ENCODE measurements around the gene KIAA1958.

Gene KIAA1958, protein sequence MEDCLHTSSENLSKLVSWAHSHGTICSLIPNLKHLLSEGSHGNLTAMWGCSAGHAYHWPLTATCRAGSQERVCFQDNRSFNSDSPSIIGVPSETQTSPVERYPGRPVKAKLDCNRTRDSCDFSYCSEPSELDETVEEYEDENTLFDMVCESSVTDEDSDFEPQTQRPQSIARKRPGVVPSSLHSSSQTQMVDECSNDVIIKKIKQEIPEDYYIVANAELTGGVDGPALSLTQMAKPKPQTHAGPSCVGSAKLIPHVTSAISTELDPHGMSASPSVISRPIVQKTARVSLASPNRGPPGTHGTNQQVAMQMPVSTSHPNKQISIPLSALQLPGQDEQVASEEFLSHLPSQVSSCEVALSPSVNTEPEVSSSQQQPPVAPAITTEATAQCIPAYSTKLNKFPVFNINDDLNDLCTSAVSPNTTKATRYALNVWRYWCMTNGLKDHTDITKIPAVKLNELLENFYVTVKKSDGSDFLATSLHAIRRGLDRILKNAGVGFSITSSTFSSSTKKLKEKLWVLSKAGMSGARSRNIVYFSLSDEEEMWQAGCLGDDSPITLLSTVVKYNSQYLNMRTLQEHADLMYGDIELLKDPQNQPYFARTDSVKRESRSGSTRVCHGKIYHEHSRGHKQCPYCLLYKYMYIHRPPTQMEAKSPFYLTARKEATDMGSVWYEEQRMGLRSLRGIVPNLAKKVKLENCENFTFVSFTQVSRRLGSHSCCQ

DNA sequence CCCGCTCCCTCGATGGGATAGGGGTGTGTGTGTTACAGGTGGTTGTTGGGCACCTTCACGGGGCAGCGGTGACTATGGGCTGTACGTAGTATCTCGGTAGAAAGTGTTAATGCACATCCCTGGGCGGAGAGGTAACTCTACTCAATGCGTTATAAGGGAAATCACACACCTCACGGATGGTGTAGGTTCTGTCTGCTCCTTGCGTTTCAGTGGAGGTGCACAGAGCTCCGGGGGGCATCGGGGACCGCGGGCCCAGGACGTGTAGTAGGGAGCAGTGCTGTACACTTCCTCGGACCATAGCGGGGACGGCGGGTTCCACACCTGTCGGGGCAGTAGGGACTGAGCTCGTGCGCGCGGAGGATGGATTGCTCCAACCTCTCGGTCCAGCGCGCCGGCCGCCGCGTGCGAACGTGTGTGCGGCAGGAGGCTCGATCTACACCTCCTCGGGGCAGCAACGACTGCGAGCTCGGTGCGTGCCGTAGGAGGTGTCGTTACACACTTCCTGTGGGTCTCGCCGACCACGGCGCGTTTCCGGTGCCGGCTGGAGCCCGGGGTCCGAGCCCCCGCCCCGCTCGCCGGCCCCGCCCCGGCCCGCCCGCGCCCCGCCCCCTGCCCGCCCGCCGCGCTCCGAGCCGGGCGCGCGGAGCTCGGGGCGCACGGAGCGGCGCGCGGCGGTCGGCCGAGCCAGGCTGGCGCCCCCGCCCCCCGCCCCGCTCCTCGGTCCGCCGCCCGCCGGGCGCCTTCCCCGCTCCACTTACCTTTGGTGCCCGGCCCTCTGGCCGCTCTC is at the start of gene KIAA1958:
Gene KIAA1958 (plus strand): TSS at position 607 of the 787 bp plus-strand sequence. CDS start 87,254 bp downstream, outside the sequence.
- peak; percentile 93 for DNase-seq

DNA sequence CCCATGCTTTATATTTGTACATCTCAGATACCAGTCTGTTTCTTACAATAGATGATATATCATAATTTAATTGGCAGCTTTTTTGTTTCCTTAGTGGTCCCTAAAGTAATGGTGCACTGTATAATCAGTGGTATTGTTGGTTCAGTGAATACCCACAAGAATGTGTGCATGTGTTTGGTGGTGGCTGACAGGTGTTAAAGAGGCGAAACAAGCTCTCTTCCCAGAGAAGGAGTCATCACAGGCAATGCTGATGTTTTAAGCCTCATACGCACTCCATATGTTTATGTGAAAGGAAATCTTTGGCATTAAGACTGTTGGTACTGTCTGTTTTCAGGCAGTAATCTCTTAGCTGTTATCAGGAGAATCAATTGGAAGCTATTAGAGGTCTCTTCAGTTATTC is 49.2 kb upstream of the KIAA1958 start:
- no peak for DNase-seq

DNA sequence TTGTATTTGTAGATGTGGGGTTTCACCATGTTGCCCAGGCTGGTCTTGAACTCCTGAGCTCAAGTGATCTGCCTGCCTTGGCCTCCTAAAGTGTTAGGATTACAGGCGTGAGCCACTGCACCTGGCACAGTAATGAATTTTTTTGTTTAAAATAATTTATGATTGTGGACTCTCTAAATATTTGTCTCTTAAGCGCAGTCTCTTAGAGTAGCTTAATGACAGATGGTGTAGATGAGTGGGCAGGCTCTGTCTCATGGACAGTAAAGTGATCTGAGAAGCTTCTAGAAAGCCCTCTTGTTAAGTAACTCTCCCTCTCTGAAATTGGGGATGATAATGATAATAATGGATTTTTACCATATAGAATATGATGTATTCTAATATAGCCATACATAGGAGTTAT is 47.5 kb upstream of the KIAA1958 start:
- no peak for DNase-seq

DNA sequence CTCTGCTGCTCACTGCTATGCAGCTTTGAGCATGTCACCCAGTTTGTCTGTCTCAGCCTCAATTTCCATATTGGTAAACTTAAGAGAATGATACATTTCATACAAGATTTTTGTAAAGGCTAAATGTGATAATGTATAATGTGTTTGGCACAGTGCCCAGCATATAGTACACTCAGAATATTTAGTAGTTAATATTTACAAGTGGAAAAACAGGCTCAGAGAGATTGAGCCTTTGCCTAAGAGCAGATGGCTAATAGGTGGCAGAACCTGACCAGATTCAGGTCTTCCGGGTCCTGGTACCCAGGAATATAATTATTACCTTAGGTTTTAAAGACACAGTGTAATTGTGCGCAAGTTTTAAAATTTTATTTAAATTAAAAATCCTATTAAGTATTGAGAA is 46.8 kb upstream of the KIAA1958 start:
- DNase-seq: no peak

DNA sequence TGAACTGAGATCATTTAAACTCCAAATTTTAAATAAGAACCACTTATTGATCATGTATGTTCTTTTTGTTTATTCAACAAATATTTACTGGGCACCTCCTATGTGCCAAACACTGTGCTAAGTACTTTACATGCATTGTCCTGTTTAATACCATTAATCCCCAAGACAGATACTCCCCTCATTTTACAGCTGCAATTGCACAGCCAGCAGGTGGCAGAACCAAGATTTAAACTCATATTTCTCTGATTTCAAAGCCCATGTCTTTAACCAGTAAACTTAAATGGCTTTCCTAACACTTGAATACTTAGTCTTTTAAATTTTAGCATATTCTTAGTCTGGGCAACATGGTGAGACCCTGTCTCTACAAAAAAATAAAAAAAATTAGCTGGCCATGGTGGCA is 43.4 kb upstream of the KIAA1958 start:
- no peak for DNase-seq

DNA sequence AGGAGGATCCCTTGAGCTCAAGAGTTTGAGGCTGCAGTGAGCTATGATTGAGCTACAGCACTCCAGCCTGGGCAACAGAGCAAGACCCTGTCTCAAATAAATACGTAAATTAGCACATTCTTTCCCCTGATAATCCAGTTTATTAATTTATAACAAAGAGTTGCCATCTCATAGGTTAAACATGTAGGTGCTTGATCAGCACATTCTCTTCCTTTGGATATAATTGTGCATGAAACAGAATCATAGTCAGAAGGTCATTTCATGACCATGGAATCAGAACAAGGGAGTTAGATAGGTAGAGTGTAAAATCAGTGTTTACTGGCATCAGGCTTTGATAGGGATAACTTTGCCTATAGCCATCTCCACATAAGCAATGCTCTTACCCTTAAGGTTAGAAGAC is 43.0 kb upstream of the KIAA1958 start:
- DNase-seq: no peak

DNA sequence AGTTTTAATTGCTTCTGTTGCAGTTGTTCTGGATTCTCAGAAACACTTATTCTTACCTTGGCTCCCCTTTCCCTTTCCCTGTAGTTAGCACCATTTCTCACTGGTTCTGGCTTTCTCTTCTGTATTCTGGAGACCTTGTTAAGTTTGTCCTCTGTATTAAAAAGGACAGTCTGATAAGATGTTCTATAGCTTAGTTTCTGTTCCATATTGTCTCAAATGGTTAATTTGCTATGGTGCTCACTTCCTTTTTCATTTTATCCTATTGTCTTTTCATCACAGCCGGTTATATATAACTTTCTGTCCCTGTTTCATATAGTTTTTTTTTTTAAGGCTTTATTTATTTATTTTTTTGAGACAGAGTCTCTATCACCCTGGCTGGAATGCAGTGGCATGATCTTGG is 41.4 kb upstream of the KIAA1958 start:
- DNase-seq: no peak

DNA sequence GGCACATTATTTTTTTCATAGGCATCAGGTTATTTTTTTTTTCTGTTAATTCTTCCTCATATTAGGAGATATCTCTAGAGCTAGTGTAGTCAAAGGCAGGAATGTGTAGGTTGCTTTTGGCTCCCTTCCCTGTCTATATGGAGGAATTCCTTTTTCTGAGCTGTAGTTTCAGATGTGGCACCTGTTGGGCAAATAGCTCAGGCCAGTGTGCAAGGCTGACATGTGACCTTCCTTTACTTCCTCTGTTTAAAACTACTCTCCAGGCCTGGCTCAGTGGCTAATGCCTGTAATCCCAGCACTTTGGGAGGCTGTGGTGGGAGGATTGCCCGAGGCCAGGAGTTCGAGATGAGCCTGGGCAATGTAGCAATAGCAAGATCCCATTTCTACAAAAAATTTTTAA is 40.5 kb upstream of the KIAA1958 start:
- DNase-seq: no peak

DNA sequence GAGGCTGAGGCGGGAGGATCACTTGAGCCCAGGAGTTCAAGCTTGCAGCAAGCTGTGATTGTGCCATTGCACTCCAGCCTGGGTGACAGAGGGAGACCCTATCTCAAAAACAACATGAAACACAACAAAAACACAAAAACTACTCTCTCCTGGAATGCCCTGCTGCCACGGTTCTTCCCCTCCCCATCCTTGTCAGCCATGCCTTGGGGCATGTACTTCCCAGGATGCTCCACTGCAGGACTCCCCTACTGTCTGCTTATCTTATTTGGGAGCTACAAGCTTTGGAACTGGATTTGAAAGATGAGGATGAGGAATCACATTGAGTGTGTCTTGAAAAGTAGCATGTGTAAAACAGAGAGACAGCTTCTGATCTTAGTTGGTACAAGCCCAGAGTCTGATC is 40.1 kb upstream of the KIAA1958 start:
- no peak for DNase-seq

DNA sequence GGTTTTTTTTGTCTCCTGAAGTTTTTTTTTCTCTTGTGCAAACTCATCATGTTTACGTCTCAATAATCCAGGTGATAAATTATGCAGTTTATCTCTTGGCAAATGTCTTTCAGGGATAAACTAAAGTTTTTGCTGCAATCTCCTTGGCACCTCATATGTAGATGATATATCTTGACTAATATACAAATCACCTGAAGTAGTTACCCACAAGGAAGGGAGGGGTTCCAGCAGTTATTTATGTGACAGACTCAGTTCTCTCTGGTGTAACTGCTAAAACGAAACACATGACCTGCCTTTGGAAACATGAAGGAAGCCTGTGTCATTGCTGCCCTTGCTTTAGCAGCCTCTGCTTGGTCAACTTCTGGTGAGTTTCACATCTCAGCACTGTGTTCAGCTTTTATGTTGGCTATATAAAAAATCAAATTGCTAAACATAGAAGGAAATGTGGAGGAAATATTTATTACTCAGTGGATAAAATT is 39.3 kb upstream of the KIAA1958 start:
- no peak for DNase-seq

DNA sequence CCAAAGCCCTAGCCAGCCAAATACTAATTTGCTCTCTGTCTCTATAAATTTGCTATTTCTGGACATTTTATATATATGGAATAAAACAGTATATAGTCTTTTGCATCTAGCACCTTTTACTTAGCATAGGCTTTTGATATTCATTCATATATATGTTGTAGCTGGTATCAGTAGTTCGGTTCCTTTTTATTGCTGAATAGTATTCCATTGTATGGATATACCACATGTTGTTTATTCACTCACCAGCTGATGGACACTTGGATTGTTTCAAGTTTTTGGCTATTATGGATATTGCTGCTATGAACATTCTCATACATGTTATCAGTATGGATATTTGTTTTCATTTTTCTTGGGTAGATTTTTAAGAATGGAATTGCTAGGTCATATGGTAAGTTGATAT is 23.8 kb upstream of the KIAA1958 start:
- DNase-seq: no peak

DNA sequence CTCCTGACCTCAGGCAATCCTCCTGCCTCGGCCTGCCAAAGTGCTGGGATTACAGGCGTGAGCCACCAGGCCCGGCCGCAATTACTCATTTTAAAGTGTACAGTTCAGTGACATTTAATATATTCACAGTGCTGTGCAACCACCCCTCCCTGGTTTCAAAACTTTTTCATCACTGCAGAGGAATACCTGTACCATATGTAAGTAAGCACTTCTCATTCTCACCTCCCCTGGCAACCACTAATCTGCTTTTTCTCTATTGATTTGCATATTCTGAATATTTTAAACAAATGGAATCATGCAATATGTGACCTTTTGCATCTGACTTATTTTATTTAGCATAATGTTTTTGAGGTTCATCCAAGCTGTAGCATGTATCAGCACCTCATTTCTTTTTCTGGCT is 21.3 kb upstream of the KIAA1958 start:
- DNase-seq: no peak

DNA sequence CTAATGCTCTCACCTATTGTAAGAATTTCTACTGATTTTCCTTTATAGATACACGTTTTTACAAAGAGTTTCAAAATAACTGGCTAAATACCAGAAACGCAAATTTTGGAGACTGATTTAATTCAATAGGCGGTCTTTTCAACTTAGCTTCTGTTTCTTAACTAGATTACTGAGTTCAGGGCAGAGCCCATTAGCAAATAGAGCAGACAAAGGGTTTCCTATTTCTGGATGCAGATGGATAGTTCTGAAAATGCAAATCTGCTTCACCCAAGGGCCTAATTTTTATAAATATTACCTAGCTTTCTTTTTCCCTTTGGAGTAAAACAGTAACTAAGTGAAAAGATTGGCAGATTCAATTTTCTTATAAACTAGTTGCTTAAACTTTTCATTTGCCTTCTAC is 13.6 kb upstream of the KIAA1958 start:
- no peak for DNase-seq

DNA sequence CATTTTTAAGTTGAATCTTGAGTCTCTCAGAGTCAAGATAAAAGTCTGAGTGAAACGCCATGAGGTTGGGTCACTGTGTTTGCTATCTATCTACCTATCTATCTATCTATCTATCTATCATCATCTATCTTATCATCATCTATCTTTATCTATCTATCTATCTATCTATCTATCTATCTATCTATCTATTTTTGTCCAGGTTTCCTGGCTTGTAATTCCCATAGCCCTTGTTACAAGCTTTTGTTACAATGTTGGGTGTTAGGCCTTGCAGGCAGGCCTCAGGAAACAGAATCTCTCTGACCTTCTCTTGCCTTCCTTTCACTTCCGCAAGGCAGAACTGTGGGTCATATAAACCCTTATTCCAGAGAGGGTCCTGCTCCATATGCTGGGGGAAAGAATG is 12.6 kb upstream of the KIAA1958 start:
- DNase-seq: no peak

DNA sequence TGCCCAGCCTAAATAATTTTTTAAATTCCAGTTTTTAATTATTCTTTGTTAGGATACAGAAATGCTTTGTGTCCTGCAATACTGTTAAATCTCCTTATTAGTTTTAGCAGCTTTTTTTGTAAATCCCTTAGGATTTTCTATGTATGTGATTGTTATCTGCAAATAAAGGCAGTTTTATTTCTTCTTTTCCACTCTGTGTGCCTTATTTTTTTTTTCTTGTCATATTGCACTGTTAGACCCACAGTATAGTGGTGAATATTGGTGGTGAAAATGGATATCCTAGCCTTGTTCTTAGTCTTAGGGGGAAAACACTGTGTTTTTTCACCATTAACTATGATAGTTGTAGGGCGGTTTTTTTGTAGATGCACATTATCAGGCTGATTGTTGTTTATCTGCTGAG is 11.3 kb upstream of the KIAA1958 start:
- DNase-seq: no peak

DNA sequence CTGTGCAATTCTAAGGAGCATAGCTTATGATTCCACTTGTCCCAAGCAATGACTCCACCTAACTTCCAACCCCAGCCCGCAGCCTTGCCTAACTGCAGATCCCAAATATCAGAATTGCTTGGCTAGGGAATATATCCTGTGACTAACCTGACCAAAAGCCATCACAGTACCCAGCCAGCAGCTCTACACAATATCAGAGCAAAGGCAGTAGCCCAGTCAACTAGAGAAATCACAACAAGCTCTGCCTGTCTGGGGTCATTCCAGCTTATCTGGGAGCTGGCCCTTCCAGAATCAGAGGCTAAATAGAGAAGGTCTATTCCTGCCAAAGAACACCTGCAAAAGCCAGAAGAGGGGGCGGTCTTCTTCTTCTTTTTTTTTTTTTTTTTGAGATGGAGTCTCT is 9.3 kb upstream of the KIAA1958 start:
- no peak for DNase-seq

DNA sequence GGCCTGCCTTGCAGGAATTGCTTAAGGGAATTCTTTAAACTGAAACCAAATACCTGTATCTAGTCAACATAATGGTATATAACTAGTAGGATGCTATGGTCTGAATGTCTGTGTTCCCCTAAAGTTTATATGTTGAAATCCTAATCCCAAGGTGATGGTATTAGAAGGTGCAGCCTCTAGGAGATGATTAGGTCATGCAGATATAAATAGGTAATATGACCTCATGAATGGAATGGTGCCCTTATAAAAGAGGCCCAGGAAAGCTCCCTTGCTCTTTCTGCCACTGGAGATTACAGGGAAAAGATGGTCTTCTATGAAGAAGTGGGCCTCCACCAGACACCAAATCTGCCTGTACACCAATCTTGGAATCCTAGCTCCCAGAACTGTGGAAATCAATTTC is 7.4 kb upstream of the KIAA1958 start:
- DNase-seq: no peak

DNA sequence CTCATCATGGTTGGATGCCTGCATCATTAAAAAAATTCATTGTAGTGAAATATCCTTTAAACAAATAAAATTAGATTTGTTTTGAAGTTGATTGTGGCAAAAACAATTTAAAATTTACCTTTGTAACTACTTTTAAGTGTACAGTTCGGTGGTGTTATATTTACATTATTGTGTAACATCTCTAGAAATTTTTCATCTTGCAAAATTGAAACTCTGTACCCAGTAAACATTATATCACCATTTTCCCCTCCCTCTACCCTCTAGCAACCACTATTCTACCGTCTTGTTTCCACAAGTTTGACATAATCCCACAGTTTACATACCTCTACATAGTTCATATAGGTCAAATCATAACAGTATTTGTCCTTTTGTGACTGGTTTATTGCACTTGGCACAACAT is 2.0 kb upstream of the KIAA1958 start:
- no peak for DNase-seq

DNA sequence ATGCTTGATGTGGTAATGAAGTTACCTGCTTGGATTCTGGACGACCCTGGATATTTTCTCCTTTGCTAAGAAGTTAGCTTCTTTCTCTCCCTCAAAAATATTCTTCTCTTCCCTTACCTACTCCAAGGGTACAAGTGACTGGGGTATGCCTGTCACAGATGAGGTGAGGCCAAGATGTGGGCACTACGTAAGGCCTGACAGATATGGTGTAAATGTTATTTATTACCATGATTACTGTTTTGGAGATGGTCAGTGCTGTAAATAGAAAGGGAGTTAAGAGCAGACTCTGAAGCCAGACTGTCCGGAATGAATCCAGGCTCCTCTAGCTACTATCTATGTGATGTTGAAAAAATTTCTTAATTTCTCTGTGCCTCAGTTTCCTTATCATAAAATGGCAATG is 1.1 kb upstream of the KIAA1958 start:
- no peak for DNase-seq

DNA sequence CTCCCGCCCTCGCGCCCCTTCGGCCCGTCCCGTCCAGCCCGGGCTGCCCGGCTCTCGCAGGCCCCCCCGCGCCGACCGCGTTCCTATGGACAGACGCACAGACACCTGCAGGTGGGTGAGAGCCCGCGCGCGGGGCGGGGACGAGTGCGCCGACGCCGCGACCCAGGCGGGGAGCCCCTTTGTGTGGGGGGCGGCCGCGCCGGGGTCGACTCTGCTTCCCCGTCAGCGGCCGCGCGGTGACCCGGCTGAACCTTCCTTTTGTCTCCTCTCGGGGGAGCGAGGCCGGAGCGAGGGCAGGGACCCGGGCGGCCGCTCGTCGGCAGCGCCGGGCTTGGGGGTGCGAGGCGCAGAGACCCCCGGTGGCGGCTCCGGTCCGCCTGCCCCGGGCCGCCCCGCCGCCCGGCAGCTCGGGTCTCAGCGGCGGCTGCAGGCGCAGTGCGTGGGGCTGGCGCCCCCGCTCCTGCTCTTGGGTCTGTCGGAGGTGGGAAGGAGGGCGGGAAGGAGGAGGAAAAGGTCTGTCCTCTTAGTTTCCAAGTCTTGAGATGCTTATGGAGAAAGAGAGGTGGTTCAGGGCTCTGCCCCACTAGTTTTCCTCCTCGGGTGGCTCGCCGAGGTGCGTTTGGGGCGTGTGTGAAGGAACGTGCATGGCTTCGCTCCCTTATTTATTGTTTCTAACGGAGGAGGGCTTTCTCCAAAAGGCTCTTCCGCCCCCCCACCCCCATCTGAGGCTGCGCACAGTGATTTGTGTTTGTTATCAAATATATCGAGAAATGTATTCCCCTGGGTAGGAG is 576 bp downstream of the KIAA1958 start:
- peak; percentile 78 for DNase-seq

DNA sequence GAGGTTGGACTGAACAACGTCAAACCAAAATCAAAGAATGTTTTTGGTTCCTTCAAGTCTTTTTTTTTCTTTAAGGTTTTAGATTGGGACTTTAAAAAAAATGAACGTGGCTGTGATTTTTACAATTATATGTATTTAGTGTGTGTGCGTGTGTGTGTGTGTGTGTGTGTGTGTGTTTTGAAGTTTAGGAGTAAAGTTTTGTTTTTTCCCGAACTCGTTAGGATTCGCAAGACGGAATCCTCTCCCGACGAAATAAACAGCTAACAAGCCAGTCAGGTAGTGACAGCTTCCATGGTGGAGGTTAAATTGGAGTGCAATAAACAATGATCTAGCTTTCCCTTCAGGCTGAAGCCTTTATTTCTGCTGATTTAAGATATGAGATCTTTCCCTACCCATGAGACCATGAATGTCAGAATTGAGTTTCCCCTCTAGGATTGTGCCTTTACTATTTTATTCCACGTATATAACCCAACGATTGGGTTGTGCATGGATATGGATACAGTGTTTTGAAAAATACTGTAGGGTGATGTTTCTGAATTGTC is 1.2 kb downstream of the KIAA1958 start:
- DNase-seq: no peak

DNA sequence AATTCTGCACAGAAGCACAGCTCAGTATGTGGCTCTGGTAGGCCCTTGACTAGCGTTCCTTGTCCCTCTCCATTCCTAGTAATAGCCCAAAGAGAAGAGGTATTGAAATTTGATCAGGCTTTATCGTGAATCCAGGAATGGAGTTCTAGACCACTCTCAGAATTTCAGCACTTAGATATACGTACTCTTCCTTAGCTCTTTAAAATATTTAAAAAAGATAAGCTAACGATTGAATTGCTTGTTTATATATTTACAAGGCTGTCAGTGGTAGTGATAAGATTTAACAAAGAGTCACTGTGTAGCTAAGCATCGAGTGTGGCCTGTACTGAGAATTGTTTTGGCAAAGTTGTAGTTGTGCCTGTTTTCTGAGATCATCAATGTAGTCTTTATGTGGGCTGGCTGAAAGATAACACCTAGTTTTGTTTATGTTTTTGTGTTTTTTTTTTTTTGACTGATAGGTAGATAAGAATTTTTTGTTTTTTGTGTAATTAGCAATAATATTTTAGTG is 2.5 kb downstream of the KIAA1958 start:
- DNase-seq: no peak
